GM12801 (cell line): Measurements from ENCODE around the gene NUDC.

Experiments used
- TF ChIP-seq, protein P1 (sequence below): IDR thresholded peaks from one replicate; pipeline ENCODE4 v1.5.1; 2011; ENCODE audit warnings: control low read depth; ENCODE audit not compliant: insufficient read length; ENCODE audit errors: extremely low read depth

Gene NUDC

DNA sequence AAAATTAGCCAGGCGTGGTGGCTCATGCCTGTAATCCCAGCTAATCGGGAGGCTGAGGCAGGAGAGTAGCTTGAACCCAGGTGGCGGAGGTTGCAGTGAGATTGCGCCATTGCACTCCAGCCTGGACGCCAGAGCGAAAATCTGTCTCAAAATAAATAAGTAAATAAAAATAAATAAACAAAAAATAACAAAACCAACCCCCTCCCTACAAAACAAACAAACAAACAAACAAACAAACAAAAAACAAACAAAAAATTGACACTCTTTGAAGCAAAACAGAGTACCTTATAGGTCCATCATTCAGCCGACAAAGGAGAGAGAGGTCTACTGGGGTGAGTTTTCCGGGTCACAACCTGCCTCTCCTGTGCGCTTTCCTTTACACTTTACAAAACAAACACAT, 44.1 kb downstream of the NUDC start:
- TF ChIP-seq, protein P1, sequence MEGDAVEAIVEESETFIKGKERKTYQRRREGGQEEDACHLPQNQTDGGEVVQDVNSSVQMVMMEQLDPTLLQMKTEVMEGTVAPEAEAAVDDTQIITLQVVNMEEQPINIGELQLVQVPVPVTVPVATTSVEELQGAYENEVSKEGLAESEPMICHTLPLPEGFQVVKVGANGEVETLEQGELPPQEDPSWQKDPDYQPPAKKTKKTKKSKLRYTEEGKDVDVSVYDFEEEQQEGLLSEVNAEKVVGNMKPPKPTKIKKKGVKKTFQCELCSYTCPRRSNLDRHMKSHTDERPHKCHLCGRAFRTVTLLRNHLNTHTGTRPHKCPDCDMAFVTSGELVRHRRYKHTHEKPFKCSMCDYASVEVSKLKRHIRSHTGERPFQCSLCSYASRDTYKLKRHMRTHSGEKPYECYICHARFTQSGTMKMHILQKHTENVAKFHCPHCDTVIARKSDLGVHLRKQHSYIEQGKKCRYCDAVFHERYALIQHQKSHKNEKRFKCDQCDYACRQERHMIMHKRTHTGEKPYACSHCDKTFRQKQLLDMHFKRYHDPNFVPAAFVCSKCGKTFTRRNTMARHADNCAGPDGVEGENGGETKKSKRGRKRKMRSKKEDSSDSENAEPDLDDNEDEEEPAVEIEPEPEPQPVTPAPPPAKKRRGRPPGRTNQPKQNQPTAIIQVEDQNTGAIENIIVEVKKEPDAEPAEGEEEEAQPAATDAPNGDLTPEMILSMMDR: no peak

DNA sequence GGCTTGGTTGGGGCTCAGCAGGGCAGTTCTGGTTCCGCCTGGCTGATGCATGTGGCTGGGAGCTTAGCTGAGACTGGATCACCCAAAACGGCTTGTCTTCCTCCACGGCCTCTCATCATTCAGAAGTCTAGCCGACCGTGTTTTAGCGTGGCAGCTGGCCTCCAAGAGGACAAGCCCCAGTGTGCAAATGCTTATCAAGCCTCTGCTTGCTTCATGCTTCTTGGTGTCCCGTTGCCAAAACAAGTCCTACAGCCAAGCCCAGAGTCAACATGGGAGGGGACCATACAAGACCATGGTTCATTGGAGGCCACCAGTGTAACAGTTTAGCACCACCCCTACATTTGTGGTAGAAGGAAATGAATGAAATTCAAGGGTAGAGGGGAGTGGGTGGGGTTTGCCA, 49.3 kb downstream of the NUDC start:
- TF ChIP-seq, protein P1: no peak

DNA sequence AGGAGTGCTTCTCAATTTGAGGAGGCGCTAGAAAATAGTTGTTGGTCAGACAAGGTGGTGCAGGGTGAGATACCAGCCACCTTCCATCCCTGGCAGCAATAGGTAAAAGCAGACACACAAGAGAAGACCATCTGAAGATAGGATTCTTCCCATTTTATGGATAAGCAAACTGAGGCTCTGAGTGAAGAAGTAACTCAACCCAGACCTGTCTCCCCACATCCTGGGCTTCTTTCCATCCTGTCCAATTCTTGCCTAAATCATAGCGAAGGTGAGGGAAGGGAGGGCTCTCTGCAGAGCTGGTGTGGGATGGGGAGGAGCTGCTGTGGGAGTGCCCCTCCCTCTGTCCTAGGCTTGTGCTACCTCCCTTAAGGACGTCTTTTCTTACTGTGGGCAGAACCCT, 50.0 kb downstream of the NUDC start:
- TF ChIP-seq, protein P1: no peak

DNA sequence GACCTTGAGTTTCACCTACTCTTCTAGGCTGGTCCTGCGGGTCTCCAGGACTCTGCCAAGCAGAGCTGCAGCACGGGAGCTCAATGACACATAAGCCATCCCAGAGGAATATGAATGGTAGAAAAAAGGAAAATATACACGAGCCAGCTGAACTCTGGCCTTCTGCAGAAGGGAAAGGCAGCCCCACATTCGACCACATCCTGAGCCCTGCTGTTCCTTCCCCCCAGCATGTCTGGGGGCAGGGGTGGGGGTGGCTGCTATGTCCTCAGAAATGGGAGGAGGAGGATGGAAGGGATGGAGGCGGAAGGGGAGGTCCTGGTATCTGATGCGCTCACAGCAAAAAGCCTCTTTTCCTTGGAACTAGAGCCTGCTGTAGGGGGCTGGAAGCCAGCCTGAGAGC, 50.8 kb downstream of the NUDC start:
- TF ChIP-seq, protein P1: no peak

DNA sequence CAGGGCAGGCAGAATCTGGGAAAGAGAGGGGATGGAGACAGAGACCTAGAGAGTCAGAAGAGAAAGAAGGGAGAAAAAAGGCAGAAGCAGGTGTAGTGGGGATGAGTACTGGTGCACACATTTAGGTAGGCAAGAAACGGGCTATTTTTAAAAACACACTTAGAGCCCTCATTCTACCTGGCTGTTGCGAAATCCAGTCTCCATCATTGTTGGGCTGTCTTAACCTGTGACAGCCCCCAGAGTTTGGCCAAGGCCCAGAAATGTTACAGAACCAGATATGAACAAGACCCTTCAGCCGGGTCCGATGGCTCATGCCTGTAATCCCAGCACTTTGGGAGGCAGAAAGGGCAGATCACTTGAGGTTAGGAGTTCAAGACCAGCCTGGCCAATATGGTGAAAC, 51.3 kb downstream of the NUDC start:
- TF ChIP-seq, protein P1: no peak

- TF ChIP-seq, protein P1: no peak
Measured at GRCh38 chr1:26976621-26977510, 55.3 kb downstream of the NUDC start.

- TF ChIP-seq, protein P1: no peak
Measured at GRCh38 chr1:26978901-26979300, 57.4 kb downstream of the NUDC start.
